Vagina (tissue), 2 donors: ENCODE measurements around the gene QKI. TPM values are rescaled to one million over a fixed set of nuclear protein-coding genes. Genes with fewer than 3 reads are reported as not detected.

ENCODE experiments used
- DNase-seq, 2 donors: peaks; one replicate each; pipeline ENCODE4 v3.0.0-alpha.2; 2017; ENCODE audit errors: extremely low spot score in 2 of 2
- H3K27ac ChIP-seq: fragments of 200-600 bp; sonication (generic); one replicate; pipeline ENCODE4 v1.5.1; 2019
- H3K27me3 ChIP-seq: fragments of 200-600 bp; sonication (generic); one replicate; pipeline ENCODE4 v1.5.1; 2019
- H3K36me3 ChIP-seq, 2 donors: fragments of 200-600 bp; sonication (generic); one replicate each; pipeline ENCODE4 v1.5.1; 2017 to 2019
- H3K4me1 ChIP-seq: fragments of 200-600 bp; sonication (generic); one replicate; pipeline ENCODE4 v1.5.1; 2019
- H3K4me3 ChIP-seq, 2 donors: fragments of 200-600 bp; sonication (generic); 1 replicate in 1 of 2; 2 replicates in 1 of 2; pipeline ENCODE4 v1.5.1; 2016 to 2019
- H3K9me3 ChIP-seq: fragments of 200-600 bp; sonication (generic); one replicate; pipeline ENCODE4 v1.5.1; 2019
- POLR2A ChIP-seq, 2 donors: fragments of 450-650 bp; IDR thresholded peaks; one replicate each; pipeline ENCODE4 v1.6.1; 2017; ENCODE audit warnings: antibody characterized with exemption in 2 of 2, mild to moderate bottlenecking in 2 of 2, moderate library complexity in 2 of 2
- POLR2AphosphoS5 ChIP-seq, 2 donors: sonication (generic); formaldehyde crosslinking; IDR thresholded peaks; one replicate each; pipeline ENCODE4 v1.9.0; 2017; ENCODE audit warnings: antibody characterized with exemption in 2 of 2, mild to moderate bottlenecking in 2 of 2, low read depth in 1 of 2; ENCODE audit not compliant: insufficient read depth in 1 of 2
- intact Hi-C: fragments of 100-400 bp; cut with DNase I; formaldehyde crosslinking; loops from one replicate; pipeline ENCODE4 v1.15.1; 2023
- total RNA-seq: library from RNA; depleted of rRNA; stranded (reverse); fragments of >200 nt; gene quantifications from one replicate; pipeline ENCODE4 v1.2.3, GENCODE V29; 2016
- TF ChIP-seq, protein P1 (sequence below), 3 experiments: fragments of 450-650 bp in 2 of 3; fragments of 200-600 bp in 1 of 3; sonication (generic) in 1 of 3; IDR thresholded peaks; one replicate each; pipeline ENCODE4 v1.5.1; 2017 to 2019; ENCODE audit warnings: antibody characterized with exemption in 3 of 3, mild to moderate bottlenecking in 2 of 3, moderate library complexity in 2 of 3

Gene QKI
- total RNA-seq, 1 donor from 2014 or later: 142 TPM

DNA sequence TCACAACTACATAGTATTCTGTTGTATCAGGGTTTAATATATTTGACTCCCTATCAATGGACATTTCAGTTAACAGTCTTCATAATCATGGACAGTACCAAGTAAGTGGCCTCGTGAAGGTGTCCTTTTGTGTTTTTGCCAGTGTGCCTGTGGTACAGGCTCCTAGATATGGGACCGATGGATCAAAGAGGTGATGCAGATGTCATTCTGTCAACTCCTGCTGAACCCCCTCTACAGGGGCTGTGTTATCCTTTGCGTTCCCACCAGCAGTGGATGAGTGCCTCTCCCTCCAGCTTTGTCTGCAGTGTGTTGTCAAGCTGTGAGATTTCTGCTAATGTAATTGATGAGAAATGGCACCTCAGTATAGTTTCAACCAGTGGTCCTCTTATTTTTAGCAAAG lies 210.7 kb downstream of the QKI start:
- no peak overlapping the region for H3K4me3 ChIP-seq
- no peak overlapping the region for H3K27ac ChIP-seq
- H3K4me1 ChIP-seq: no peaks in the 10 kb centered on the region
- no peaks in the 10 kb centered on the region for H3K27me3 ChIP-seq
- no peak for TF ChIP-seq POLR2AphosphoS5 (IDR thresholded peaks at IDR 0.05; ENCODE audit: insufficient read depth in 1 of 2, low read depth in 1 of 2)
- H3K36me3 ChIP-seq: no peaks in the 10 kb centered on the region
- intact Hi-C loops: no loop called here
- H3K9me3 ChIP-seq: no peaks in the 10 kb centered on the region
- DNase-seq: no peak

DNA sequence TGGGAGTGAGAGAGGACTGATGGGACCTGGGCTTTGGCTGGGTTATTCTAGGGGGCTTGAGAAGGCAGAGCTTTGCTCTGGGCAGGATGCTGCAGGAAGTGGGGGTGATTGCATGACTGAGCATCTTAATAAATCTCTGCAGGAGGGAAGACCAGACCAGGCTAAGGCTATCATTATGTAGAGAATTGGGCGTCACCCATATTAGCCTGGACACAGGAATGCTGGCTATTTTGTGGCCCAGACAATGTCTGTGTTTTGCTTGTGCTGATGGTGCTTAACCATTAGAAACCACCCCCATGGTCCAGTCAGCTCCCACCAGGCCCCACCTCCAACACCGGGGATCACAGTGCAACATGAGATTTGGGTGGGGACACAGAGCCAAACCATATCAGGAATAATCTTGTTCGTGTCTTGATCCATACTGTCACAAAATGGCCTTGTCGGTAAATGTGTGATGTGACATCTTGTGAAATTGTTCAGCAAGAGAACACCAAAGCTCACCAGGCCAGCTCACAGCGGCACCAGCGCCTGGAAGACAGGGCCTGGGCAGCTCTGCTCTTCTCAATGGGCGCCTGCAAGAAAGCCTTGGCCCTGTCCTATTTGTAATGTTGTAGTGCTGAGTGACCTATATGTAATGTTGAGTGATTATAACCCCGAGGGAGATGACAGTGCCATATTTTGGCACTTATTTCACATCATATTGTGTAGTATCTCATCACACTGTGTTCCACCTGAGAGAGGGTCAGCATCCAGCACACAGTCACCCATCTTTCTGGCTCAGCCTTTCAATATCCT lies 211.8 kb downstream of the QKI start:
- intact Hi-C loops: no loop called here
- DNase-seq: no peak
- Histone ChIP-seq H3K4me3 (no peak overlapping the region), H3K9me3 (no peaks in the 10 kb centered on the region), H3K27ac (no peak overlapping the region), H3K27me3 (no peaks in the 10 kb centered on the region), H3K4me1 (no peaks in the 10 kb centered on the region), H3K36me3 (no peaks in the 10 kb centered on the region)
- TF ChIP-seq POLR2AphosphoS5 (IDR thresholded peaks at IDR 0.05; ENCODE audit: insufficient read depth in 1 of 2, low read depth in 1 of 2): no peak
- TF ChIP-seq, protein P1, sequence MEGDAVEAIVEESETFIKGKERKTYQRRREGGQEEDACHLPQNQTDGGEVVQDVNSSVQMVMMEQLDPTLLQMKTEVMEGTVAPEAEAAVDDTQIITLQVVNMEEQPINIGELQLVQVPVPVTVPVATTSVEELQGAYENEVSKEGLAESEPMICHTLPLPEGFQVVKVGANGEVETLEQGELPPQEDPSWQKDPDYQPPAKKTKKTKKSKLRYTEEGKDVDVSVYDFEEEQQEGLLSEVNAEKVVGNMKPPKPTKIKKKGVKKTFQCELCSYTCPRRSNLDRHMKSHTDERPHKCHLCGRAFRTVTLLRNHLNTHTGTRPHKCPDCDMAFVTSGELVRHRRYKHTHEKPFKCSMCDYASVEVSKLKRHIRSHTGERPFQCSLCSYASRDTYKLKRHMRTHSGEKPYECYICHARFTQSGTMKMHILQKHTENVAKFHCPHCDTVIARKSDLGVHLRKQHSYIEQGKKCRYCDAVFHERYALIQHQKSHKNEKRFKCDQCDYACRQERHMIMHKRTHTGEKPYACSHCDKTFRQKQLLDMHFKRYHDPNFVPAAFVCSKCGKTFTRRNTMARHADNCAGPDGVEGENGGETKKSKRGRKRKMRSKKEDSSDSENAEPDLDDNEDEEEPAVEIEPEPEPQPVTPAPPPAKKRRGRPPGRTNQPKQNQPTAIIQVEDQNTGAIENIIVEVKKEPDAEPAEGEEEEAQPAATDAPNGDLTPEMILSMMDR (IDR thresholded peaks at IDR 0.05): no peak
- TF ChIP-seq POLR2A (IDR thresholded peaks at IDR 0.05): no peak

DNA sequence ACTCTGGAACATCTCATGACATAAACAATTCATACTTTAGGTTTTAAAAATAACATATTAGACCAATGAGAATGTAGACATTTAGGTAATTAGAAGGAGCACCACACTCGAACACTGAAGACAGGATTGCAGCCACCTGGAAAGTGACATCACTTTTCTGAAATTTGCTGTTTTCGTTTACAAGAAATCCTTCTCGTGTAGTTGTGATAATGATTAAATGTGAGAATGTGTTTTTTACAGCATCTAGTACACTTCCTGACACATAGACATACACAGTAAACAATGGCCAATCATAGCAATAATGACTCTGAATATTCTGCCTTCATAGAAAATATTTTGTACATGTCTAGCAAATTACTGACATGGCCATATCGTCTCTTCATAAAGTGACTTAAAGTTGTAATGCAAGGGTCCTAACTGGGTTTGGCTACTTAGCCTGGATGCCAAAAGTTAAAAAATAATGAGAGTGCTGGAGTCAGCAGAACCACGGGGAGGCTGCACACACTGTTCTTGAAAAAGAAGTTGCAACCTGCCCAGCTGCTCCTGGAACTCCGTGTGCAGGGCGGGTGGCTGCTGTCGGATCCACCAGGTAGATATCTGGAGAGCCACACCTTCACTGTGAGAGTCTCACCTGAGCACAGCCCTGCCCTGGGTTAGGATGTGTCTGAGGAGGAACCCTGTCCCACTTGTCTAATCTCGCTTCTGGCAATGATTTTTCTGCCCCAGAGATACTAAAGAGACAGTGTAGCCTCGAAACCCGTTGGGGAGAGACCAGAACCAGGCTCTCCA lies 212.9 kb downstream of the QKI start:
- no peaks in the 10 kb centered on the region for H3K27me3 ChIP-seq
- H3K36me3 ChIP-seq: no peaks in the 10 kb centered on the region
- no peak overlapping the region for H3K4me3 ChIP-seq
- H3K9me3 ChIP-seq: no peaks in the 10 kb centered on the region
- H3K4me1 ChIP-seq: no peaks in the 10 kb centered on the region
- DNase-seq: no peak
- no peak overlapping the region for H3K27ac ChIP-seq
- no peak for TF ChIP-seq POLR2A (IDR thresholded peaks at IDR 0.05)
- TF ChIP-seq, protein P1 (IDR thresholded peaks at IDR 0.05): no peak
- no peak for TF ChIP-seq POLR2AphosphoS5 (IDR thresholded peaks at IDR 0.05; ENCODE audit: insufficient read depth in 1 of 2, low read depth in 1 of 2)
- intact Hi-C loops: no loop called here
